ENCODE results near the gene NEDD4L. TPM values are rescaled to one million over a fixed set of nuclear protein-coding genes. Genes with fewer than 3 reads are reported as not detected.

NEDD4L gene
- total and polyA plus RNA-seq, 2 experiments from 2014 or later: 36.2 to 72.3 TPM

DNA sequence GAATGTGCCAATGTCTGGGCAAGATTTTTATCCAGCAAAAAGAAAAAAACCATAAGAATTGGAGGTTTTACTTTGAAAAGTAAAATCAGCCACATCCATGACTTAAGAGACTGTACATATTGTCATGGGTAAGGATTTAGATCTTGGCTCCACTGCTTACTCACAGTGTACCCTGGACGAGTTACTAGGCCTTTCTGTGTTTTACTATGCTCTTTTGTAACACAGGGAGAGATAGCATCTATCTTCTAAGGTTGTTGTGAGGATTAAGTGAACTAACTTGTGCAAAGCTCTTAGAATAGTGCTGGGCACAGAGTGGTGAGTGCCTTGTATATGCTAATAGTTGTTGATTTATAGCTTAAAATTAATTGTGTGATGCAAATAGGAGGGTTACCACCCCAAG, 255.9 kb downstream of the NEDD4L start:
- Histone ChIP-seq H3K79me2 (replicated peaks; ENCODE audit: insufficient read depth) (peaks cover 36% of the 10 kb centered on the region), H2AFZ (no peak overlapping the region), H3K36me3 (ENCODE audit: insufficient read depth) (no peaks in the 10 kb centered on the region), H3K27me3 (ENCODE audit: insufficient read depth) (no peaks in the 10 kb centered on the region), H3K9me2 (ENCODE audit: insufficient read depth) (no peaks in the 10 kb centered on the region), H3K4me3 (no peak overlapping the region), H3K27ac (ENCODE audit: low read depth) (no peak overlapping the region), H3K4me1 (ENCODE audit: insufficient read depth) (no peaks in the 10 kb centered on the region), H3K4me2 (no peak overlapping the region), H3F3A (replicated peaks; ENCODE audit: low read depth) (no peaks in the 10 kb centered on the region), H4K20me1 (replicated peaks; ENCODE audit: insufficient read depth) (peaks cover 4% of the 10 kb centered on the region; the same call in 1 of the 2 replicates)
- H3K27me3 Mint-ChIP-seq (ENCODE audit: insufficient read depth, low read depth, poor library complexity): peaks cover 2% of the 10 kb centered on the region
- TF ChIP-seq EZH2 (IDR thresholded peaks at IDR 0.05; ENCODE audit: low read depth, unreplicated experiment): no peak
- no peak for TF ChIP-seq EZH2phosphoT487 (IDR thresholded peaks at IDR 0.05; ENCODE audit: unreplicated experiment)
- no peak for TF ChIP-seq CTCF (conservative IDR thresholded peaks at IDR 0.05; ENCODE audit: low read depth in 2 of 2)
- no peak for TF ChIP-seq ZNF462 (CRISPR knock-in tag; IDR thresholded peaks at IDR 0.05)
- TF ChIP-seq STAT1 (IDR thresholded peaks at IDR 0.05; ENCODE audit: unreplicated experiment): no peak
- TF ChIP-seq POLR2AphosphoS5 (IDR thresholded peaks at IDR 0.05; ENCODE audit: low read depth): no peak
- TF ChIP-seq CREB1 (CRISPR knock-in tag; IDR thresholded peaks at IDR 0.05; ENCODE audit: low read depth): no peak
- TF ChIP-seq, protein P1, sequence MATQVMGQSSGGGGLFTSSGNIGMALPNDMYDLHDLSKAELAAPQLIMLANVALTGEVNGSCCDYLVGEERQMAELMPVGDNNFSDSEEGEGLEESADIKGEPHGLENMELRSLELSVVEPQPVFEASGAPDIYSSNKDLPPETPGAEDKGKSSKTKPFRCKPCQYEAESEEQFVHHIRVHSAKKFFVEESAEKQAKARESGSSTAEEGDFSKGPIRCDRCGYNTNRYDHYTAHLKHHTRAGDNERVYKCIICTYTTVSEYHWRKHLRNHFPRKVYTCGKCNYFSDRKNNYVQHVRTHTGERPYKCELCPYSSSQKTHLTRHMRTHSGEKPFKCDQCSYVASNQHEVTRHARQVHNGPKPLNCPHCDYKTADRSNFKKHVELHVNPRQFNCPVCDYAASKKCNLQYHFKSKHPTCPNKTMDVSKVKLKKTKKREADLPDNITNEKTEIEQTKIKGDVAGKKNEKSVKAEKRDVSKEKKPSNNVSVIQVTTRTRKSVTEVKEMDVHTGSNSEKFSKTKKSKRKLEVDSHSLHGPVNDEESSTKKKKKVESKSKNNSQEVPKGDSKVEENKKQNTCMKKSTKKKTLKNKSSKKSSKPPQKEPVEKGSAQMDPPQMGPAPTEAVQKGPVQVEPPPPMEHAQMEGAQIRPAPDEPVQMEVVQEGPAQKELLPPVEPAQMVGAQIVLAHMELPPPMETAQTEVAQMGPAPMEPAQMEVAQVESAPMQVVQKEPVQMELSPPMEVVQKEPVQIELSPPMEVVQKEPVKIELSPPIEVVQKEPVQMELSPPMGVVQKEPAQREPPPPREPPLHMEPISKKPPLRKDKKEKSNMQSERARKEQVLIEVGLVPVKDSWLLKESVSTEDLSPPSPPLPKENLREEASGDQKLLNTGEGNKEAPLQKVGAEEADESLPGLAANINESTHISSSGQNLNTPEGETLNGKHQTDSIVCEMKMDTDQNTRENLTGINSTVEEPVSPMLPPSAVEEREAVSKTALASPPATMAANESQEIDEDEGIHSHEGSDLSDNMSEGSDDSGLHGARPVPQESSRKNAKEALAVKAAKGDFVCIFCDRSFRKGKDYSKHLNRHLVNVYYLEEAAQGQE (IDR thresholded peaks at IDR 0.05; ENCODE audit: unreplicated experiment): no peak
- no peak for TF ChIP-seq JUNB (IDR thresholded peaks at IDR 0.05; ENCODE audit: unreplicated experiment)
- no peak for TF ChIP-seq ZNF331 (CRISPR knock-in tag; IDR thresholded peaks at IDR 0.05; ENCODE audit: low read depth)
- no peak for TF ChIP-seq ETS1 (IDR thresholded peaks at IDR 0.05)
- no peak for TF ChIP-seq ZNF114 (CRISPR knock-in tag; IDR thresholded peaks at IDR 0.05)
- no peak for TF ChIP-seq NANOG (IDR thresholded peaks at IDR 0.05; ENCODE audit: borderline replicate concordance)
- H3K4me1 Mint-ChIP-seq: peaks cover 3% of the 10 kb centered on the region; the same call in 2 of the 3 replicates
- peaks cover 2% of the 10 kb centered on the region; the same call in 2 of the 3 replicates for H3K36me3 Mint-ChIP-seq (ENCODE audit: low read depth)
- DNase-seq (ENCODE audit: low spot score) (no peak), ATAC-seq (no peak)
- no peak overlapping the region for H3K4me3 Mint-ChIP-seq
- H3K9me3 Mint-ChIP-seq: 0 out of 3 replicates have a peak, but pooled peaks cover 2% of the 10 kb centered on the region
- H3K27ac Mint-ChIP-seq: no peak overlapping the region
